SJSA1 (cell line): ENCODE results near the gene ATP2A3. TPM values are rescaled to one million over a fixed set of nuclear protein-coding genes. Genes with fewer than 3 reads are reported as not detected.

Experiments used
- DNase-seq, 2 experiments: peaks; one replicate each; pipeline ENCODE4 v3.0.0-alpha.2; 2015 to 2020; ENCODE audit warnings: low spot score in 2 of 2, low read depth in 1 of 2
- H3K27ac ChIP-seq: fragments of 250-450 bp; sonication (Bioruptor Pico); 2 replicates; pipeline ENCODE4 v1.5.1; 2020; ENCODE audit warnings: mild to moderate bottlenecking, moderate library complexity
- H3K27me3 ChIP-seq: fragments of 250-450 bp; sonication (Bioruptor Pico); replicated peaks from 2 replicates; pipeline ENCODE4 v1.5.1; 2020; ENCODE audit warnings: mild to moderate bottlenecking, moderate library complexity
- H3K36me3 ChIP-seq: fragments of 250-450 bp; sonication (Bioruptor Pico); 2 replicates; pipeline ENCODE4 v1.5.1; 2020; ENCODE audit warnings: mild to moderate bottlenecking
- H3K4me1 ChIP-seq: fragments of 250-450 bp; sonication (Bioruptor Pico); replicated peaks from 2 replicates; pipeline ENCODE4 v1.6.1; 2021; ENCODE audit warnings: mild to moderate bottlenecking
- H3K4me3 ChIP-seq: fragments of 250-450 bp; sonication (Bioruptor Pico); 2 replicates; pipeline ENCODE4 v1.5.1; 2020; ENCODE audit warnings: mild to moderate bottlenecking
- H3K9me3 ChIP-seq: fragments of 250-450 bp; sonication (Bioruptor Pico); replicated peaks from 2 replicates; pipeline ENCODE4 v1.5.1; 2020; ENCODE audit warnings: mild to moderate bottlenecking
- total RNA-seq: library from RNA; depleted of rRNA; stranded (reverse); fragments of >200 nt; shearing (Covaris generic); gene quantifications from 2 replicates; pipeline ENCODE4 v1.2.3, GENCODE V29; 2014

The ATP2A3 gene
- total RNA-seq, 1 experiment from 2014 or later = 0.89 TPM

DNA sequence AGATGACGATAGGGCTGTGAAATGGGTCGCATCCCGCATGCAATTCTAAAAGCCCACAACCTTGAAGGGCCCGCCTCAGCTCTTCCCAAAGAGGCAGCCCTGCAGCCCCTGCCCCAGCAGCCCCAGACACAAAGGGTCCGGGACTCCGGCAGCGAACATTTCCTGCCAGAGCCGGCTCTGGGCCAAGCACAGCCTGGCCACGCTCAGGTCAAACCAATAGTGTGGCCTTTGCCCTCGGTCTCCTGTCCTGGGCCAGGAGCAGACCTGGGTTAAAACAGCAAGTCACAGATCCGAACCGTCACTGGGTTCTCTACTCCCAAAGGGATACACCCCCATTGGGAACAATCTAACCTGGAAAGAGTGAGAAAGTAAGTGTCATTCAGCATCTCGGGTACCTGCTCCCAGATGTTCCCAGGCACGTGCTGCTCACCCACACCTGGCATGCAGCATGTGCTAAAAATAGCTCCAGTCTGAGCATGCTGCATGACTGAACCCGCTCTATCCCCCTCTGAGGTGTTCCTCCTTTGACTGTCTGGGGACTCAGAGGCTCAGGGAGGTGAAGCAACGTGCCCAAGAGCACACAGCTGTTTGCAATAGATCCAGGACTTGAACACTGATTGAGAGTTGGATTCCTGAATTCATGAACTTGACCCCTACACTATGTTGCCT, 22.2 kb upstream of the ATP2A3 start:
- no peak for DNase-seq
- H3K36me3 ChIP-seq = no peaks in the 10 kb centered on the region
- H3K4me1 ChIP-seq = peaks cover 5% of the 10 kb centered on the region
- H3K9me3 ChIP-seq = no peaks in the 10 kb centered on the region
- no peak overlapping the region for H3K27ac ChIP-seq
- H3K27me3 ChIP-seq = no peaks in the 10 kb centered on the region
- no peak overlapping the region for H3K4me3 ChIP-seq

DNA sequence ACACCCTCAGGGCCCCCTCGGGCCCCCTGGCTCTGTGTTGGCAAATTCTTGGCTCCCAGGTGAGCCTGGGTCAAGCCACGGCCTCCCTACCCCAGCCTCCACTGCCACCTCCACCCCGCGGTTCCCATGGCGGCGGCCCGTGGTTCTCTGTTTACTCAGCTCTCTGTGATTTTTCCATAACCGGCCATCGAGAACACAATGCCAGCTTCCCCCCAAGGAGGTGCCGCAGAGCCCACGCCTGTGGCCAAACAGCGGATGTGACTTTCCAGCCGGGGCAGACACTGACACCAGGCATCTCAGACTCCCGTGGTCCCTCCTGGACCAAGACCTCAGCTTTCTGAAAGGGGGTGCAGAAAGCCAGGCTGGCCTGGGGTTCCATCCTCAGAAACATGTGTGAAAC, 21.6 kb upstream of the ATP2A3 start:
- Histone ChIP-seq H3K27ac (no peak overlapping the region), H3K36me3 (no peaks in the 10 kb centered on the region), H3K4me1 (peaks cover 5% of the 10 kb centered on the region), H3K4me3 (no peak overlapping the region), H3K9me3 (no peaks in the 10 kb centered on the region), H3K27me3 (no peaks in the 10 kb centered on the region)
- no peak for DNase-seq

DNA sequence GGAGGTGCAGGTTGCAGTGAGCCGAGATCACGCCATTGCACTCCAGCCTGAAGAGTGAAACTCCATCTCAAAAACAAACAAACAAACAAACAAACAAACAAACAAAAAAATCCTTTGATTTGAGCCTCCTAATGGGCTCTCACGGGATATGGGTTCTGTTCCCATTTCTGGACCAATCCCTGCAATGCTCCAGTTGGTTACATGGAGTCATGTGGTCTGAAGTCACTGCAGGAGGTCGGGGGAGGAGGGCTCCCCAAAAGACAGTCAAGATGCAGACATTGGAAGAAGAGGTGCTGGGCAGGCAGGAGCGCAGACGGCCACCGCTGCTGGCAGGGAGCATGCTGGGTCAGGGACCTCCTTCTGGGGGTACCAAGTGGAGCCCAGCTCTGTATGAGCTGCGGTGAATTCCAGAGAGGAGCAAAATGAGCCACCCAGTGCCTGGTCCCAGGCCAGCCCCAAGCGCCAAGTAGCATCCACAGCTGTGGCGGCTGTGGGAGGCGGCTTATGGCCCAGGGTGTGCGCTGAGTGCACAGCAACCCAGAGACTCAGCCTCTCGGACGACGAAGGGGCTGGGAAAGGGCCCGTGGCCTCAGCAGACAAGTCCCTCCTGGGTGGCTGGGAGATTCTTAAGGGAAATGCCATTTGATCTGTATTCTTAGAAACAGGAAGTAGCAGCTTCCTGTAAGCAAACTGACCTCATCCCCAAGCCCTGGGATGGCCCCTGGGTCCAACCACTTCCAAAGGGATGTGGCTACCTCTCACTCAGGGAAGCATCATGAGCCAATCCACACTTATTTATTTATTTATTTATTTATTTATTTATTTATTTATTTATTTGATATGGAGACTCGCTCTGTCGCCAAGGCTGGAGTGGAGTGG, 19.6 kb upstream of the ATP2A3 start:
- Histone ChIP-seq H3K27me3 (no peaks in the 10 kb centered on the region), H3K9me3 (no peaks in the 10 kb centered on the region), H3K4me1 (peaks cover 5% of the 10 kb centered on the region), H3K4me3 (no peak overlapping the region), H3K27ac (no peak overlapping the region), H3K36me3 (no peaks in the 10 kb centered on the region)
- DNase-seq = no peak

GRCh38 chr17:3982541-3983017, 18.3 kb upstream of the ATP2A3 start:
- Histone ChIP-seq H3K4me3 (no peak overlapping the region), H3K27me3 (no peaks in the 10 kb centered on the region), H3K36me3 (no peaks in the 10 kb centered on the region), H3K9me3 (no peaks in the 10 kb centered on the region), H3K27ac (no peak overlapping the region), H3K4me1 (peaks cover 5% of the 10 kb centered on the region)
- DNase-seq = no peak

DNA sequence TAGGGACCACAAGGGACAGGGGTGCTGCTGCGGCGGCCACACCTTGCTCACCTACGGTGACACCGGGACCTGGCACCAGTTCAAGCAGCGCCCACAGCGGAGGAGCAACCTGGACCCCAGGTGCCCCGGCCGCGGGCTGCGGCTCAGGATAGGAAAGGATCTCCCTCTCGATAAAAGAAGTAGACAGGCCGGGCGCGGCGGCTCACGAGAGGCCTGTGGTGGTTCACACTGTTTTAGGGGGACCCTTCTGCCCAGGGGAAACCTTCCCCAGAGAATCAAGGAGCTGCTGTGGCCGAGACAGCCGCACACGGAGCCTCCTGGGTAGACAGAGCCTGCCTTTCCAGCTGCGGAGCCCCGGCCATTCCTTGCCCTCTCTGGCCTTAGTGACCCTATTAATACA, 17.9 kb upstream of the ATP2A3 start:
- H3K9me3 ChIP-seq = no peaks in the 10 kb centered on the region
- H3K36me3 ChIP-seq = no peaks in the 10 kb centered on the region
- DNase-seq = no peak
- H3K4me3 ChIP-seq = no peak overlapping the region
- no peaks in the 10 kb centered on the region for H3K27me3 ChIP-seq
- no peak overlapping the region for H3K27ac ChIP-seq
- peaks cover 5% of the 10 kb centered on the region for H3K4me1 ChIP-seq

- Histone ChIP-seq H3K27ac (no peak overlapping the region), H3K4me1 (peaks cover 5% of the 10 kb centered on the region), H3K36me3 (no peaks in the 10 kb centered on the region), H3K27me3 (no peaks in the 10 kb centered on the region), H3K4me3 (no peak overlapping the region), H3K9me3 (no peaks in the 10 kb centered on the region)
- DNase-seq = no peak
Measured at GRCh38 chr17:3981455-3981854, 17.2 kb upstream of the ATP2A3 start.

GRCh38 chr17:3980381-3981014, 16.3 kb upstream of the ATP2A3 start:
- Histone ChIP-seq H3K4me1 (peaks cover 5% of the 10 kb centered on the region), H3K4me3 (no peak overlapping the region), H3K27ac (no peak overlapping the region), H3K9me3 (no peaks in the 10 kb centered on the region), H3K36me3 (no peaks in the 10 kb centered on the region), H3K27me3 (no peaks in the 10 kb centered on the region)
- DNase-seq = no peak

- Histone ChIP-seq H3K27me3 (no peaks in the 10 kb centered on the region), H3K27ac (no peak overlapping the region), H3K9me3 (peaks cover 4% of the 10 kb centered on the region; the same call in 1 of the 2 replicates), H3K4me1 (peaks cover 5% of the 10 kb centered on the region), H3K4me3 (no peak overlapping the region), H3K36me3 (no peaks in the 10 kb centered on the region)
- DNase-seq = no peak
Measured at GRCh38 chr17:3979290-3979611, 15.0 kb upstream of the ATP2A3 start.

GRCh38 chr17:3978421-3979289, 14.4 kb upstream of the ATP2A3 start:
- Histone ChIP-seq H3K4me3 (no peak overlapping the region), H3K4me1 (peaks cover under 1% of the 10 kb centered on the region), H3K27ac (no peak overlapping the region), H3K36me3 (no peaks in the 10 kb centered on the region), H3K9me3 (peaks cover 4% of the 10 kb centered on the region; the same call in 1 of the 2 replicates), H3K27me3 (no peaks in the 10 kb centered on the region)
- no peak for DNase-seq

- Histone ChIP-seq H3K4me3 (no peak overlapping the region), H3K4me1 (no peaks in the 10 kb centered on the region), H3K27me3 (no peaks in the 10 kb centered on the region), H3K27ac (no peak overlapping the region), H3K9me3 (peaks cover 4% of the 10 kb centered on the region; the same call in 1 of the 2 replicates), H3K36me3 (no peaks in the 10 kb centered on the region)
- no peak for DNase-seq
Measured at GRCh38 chr17:3977387-3977786, 13.2 kb upstream of the ATP2A3 start.

DNA sequence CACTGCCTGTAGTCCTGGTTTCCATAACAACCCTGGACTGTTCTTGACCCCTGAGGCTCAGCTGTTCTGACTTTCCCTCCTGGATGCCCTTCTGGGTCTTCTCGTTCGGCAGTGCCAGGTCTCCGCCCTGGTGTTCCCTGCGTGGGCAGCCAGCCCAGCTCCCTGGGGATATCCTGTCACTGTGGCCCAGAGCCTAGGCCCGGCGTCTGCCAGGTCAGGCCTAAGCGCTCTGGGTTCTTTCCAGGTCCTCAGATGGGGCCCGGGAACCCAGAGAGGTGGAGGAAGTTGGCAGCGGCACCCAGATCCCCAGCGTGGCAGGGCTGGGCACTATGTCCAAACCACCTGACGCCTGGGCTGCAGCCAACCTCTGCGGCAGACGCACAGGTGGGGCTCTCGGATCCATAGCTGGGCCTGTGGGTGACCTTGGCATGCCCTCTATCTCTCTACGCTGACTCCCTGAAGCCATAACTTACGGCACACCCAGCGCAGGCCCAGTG, 12.5 kb upstream of the ATP2A3 start:
- Histone ChIP-seq H3K4me1 (no peaks in the 10 kb centered on the region), H3K4me3 (no peak overlapping the region), H3K9me3 (peaks cover 4% of the 10 kb centered on the region; the same call in 1 of the 2 replicates), H3K36me3 (no peaks in the 10 kb centered on the region), H3K27me3 (no peaks in the 10 kb centered on the region), H3K27ac (no peak overlapping the region)
- no peak for DNase-seq

DNA sequence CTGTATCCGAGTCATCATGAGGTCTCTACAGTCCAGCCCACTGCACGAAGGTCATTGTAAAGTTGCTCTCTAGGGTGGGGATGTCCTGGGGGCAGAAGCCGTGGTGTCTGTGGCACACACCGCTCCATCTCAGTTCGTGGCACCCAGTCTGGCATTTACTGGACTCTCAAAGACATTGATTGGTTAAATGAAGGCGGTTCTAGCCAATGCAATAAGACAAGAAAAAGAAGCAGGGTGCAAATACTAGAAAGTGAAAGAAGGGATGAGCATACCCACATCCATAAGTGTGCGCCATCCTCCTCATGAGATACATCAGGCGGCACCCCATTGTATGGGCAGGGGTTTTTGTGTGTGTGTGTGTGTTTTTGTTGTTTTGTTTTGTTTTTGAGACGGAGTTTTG, 10.7 kb upstream of the ATP2A3 start:
- Histone ChIP-seq H3K36me3 (no peaks in the 10 kb centered on the region), H3K27me3 (no peaks in the 10 kb centered on the region), H3K4me1 (no peaks in the 10 kb centered on the region), H3K4me3 (no peak overlapping the region), H3K9me3 (peaks cover 4% of the 10 kb centered on the region; the same call in 1 of the 2 replicates), H3K27ac (no peak overlapping the region)
- DNase-seq = no peak

- Histone ChIP-seq H3K4me3 (no peak overlapping the region), H3K36me3 (no peaks in the 10 kb centered on the region), H3K9me3 (peaks cover 4% of the 10 kb centered on the region; the same call in 1 of the 2 replicates), H3K4me1 (no peaks in the 10 kb centered on the region), H3K27me3 (no peaks in the 10 kb centered on the region), H3K27ac (no peak overlapping the region)
- DNase-seq = no peak
Measured at GRCh38 chr17:3974138-3974687, 10.0 kb upstream of the ATP2A3 start.
